HG02610 (cell line): Measurements from ENCODE around the gene FZD10.

Experiments used
- ATAC-seq: cut with Tn5 transposase; IDR thresholded peaks from one replicate; pipeline ENCODE4 v1.9.1; 2021; ENCODE audit warnings: mild to moderate bottlenecking, moderate library complexity; ENCODE audit not compliant: unreplicated experiment

Gene FZD10

DNA sequence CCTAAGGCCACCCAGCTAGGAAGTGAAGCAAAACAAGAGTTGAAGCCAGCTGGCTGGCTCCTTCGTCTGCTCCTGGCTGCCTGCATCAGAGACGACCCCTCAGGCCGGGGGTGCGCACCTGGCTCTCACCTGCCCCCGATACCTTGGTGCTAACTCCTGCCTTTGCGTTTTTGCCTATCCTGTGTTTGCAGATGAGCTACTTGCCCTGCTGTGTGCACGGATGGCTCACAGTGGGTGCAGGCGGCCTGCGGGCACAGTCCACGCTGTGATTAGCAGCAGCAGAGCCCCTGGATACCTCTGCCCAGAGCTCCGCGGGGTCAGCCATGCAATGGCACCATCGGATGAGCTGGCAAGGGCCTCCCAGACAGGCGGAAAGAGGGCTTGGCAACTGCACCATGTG, 31.2 kb upstream of the FZD10 start:
- no peak for ATAC-seq

- ATAC-seq, result no peak
Measured at GRCh38 chr12:130131801-130132200, 30.5 kb upstream of the FZD10 start.

DNA sequence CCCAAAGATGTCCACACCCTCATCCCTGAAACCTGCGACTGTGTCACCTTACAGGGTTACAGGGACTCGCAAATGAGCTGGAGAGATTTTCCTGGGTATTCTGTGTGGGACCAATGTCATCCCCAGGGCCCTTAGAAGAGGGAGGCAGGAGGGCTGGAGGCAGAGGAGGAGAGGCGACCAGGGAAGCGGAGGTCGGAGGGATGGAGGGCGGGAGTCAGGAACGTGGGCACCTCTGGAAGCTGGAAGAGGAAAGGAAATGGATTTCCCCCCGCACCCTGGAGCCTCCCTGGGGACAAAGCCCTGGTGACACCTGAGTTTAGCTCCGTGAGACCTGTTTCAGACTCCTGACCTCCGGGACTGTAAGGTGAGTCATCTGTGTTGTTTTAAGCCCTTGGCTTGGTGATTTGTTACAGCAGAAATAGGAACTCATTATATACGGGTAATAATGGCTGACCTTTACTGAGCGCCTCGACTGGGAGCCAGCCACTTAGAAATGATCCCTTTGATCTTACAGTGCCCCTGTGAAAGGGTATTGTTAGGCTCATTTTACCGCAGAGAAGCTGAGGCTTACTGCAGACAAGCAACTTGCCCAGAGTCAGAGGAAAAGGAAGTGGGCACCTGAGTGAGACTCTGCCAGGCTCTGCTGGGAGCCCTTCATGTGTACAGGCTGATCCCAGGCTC, 29.3 kb upstream of the FZD10 start:
- ATAC-seq, result no peak

GRCh38 chr12:130133851-130134562, 28.3 kb upstream of the FZD10 start:
- ATAC-seq, result no peak

- no peak for ATAC-seq
Measured at GRCh38 chr12:130134563-130134915, 27.7 kb upstream of the FZD10 start.

GRCh38 chr12:130136509-130137039, 25.7 kb upstream of the FZD10 start:
- no peak for ATAC-seq

- ATAC-seq, result no peak
Measured at GRCh38 chr12:130137040-130138018, 24.9 kb upstream of the FZD10 start.

DNA sequence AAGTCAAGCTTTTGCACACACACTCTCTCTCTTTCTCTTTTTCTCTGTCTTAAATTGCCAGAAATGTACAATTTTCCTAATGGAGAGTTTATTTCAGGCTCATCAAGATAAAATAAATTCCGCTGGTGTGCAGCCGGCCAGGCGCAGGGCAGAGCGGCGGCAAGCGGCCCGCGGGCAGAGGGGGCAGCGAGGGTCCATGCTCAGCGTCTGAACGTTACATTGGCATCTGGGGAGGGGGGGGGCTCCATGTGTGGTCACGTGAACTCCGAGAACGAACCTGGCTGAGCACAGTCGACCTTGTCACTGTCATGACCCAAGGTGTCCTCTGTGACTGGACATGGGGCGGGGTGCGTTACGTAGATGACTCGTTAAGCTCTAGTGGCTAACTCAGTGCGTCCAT, 23.8 kb upstream of the FZD10 start:
- no peak for ATAC-seq

DNA sequence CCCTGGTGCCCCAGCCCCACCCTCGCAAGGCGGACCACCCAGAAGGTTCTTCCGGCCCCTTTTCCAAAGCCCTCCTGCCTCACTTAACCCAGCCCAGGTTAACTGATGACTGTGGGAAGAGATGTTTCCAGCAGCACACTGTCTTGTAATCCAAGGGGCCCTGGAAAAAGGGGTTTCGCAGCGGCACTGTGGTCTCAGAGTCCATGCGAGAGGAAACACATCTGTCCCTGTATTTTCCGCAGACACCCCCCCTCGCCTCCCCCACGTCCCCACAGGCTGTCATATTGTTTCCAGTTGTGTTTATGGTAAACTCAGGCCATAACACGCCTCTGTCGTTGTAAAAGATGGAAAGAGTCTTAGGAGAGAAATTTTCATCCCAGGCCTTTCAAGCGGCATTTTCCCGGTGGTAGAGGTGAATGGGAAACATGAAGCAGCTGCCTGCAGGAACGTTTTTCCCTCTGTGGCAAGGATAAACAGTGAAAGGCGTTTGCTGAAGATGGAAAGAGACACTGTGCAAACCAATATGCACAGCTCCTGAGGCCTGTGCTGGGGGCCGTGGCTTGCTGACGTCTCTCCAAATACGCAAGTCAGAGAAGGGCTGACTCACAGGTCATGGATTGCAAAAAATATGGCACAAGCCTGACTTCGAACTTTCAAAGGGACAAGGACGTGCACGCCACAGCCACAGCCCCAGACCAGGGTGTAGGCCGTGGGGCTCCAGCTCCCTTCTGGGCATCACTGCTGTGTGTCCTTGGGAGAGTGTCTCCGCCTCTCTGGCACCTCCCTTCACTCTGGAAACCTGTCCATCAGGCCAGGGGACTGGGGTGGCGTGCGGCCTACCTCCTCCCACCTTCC, 22.5 kb upstream of the FZD10 start:
- ATAC-seq, result no peak

DNA sequence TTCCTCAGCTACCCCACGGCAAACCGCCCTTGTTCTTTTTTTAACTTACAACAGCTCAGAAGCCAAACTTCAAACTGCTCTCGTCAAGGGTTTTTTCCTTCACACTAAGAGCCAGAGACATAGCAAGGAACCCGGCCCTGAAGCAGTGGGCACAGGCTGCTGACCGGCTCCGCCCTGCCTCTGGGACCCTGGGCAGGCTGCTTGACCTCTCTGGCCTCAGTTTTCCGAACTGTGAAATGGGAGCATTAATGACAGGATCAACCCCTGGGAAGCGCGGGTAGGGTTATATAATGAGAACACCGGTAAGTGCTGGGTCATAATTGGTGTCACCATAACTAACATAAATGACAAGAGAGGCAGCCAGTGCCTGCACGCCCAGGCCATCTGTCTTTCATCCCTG, 21.2 kb upstream of the FZD10 start:
- ATAC-seq, result no peak

DNA sequence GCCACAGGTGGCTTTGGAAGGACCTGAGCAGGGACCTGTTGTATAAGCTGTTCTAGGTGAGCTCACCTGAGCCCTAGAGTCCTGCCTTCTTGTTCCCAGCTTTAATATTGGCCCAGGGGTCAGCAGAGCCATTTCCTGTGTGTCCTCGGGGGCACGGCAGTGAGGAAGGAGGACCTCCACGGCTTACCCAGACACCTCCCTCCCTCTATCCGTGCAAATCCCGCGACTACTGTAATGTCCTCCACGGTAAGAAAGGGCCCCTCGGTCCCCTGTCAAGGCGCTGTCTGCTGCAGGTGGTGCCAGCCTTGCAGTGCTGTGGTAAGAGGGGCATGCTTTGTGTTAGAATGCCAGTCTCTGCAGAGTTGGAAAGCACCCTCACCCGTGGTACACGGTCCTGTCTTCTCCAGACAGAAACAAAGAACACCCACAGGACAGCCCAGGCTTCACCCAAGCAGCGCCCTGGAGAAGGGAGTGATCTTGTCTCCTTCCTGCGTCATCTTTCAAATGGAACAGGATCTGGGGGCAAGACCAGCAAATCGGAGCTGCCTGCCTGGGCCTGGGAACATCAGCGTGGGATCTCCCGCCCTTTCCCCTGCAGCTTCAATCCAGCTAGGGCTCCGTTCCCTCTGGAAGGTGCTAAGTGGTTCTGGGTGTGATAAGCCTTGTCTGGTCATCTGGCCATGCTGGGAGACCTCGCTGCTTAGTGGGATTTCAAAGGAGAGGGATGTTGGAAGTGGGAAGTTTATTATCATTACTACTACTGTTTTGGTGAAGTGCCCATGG, 20.2 kb upstream of the FZD10 start:
- ATAC-seq, result no peak

- ATAC-seq, result no peak
Measured at GRCh38 chr12:130142736-130143135, 19.5 kb upstream of the FZD10 start.

GRCh38 chr12:130143136-130143535, 19.1 kb upstream of the FZD10 start:
- ATAC-seq, result no peak

- ATAC-seq, result no peak
Measured at GRCh38 chr12:130144256-130144655, 18.0 kb upstream of the FZD10 start.

GRCh38 chr12:130145731-130146130, 16.5 kb upstream of the FZD10 start:
- no peak for ATAC-seq

- ATAC-seq, result no peak
Measured at GRCh38 chr12:130146176-130146931, 15.9 kb upstream of the FZD10 start.

DNA sequence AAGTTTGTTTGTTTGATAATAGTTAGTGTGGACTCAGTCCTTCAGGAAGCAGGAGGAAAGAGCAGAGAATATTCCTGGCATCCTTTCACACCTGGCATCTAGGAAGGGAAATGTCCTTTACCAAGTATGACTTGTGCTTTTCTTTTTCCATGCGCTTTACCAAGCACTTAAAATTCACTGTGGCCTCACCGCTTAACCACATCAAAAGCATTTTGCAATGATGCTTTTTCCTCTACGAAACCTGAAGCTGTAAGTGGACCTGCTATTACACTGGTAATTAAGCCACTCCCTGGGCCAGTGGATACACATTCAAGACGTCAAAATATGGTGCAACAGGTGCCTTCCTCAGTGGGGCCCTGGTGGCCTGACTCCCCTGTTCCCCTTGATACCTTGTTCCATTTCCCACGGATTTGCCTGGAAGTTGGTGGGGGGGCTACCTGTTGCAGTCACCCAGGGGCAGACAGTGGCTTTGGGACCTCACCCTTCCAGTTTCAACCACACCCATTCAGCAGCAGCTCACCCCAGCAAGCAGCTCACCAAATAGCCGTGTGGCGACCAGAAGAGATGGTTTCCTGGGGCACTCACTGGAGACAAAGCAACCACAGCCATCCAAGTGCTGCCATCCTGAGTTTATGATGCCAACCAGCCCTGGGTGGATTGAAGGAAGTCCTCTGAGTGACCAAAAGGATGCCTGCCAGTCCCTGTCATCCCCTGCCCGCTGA, 14.2 kb upstream of the FZD10 start:
- no peak for ATAC-seq

DNA sequence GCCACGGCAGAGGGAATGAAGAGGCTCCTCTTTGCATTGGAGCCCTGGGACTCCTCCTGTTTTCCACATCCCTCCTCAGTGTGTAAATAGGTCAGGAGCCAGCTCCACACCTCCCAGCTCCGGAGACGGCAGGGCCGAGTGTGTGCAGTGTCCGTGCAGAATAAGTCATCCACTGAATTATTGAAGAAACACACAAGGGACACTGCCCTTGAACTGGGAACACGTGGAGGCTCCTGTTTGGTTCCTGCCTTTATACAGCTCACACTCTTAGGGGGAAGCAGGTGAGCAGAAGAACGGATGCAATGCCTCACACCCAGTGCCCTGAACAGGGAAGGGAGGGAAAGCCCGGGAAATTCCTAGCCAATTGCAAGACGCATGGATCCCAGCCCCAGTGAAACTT, 10.4 kb upstream of the FZD10 start:
- ATAC-seq, result no peak
